DOHH2 (cell line): Measurements from ENCODE around the gene SH3PXD2A.

Source experiments
- H3F3A ChIP-seq: fragments of 200-600 bp; sonication (generic), shearing (Covaris generic); 2 replicates; pipeline ENCODE4 v1.6.0; 2016; ENCODE audit warnings: antibody characterized with exemption, mild to moderate bottlenecking; ENCODE audit not compliant: control insufficient read depth, insufficient read depth
- H3K27ac ChIP-seq: fragments of 200-600 bp; sonication (generic); 2 replicates; pipeline ENCODE4 v1.5.1; 2014; ENCODE audit warnings: low read depth, mild to moderate bottlenecking, low read length, moderate library complexity
- H3K27me3 ChIP-seq: fragments of 200-600 bp; sonication (generic); 2 replicates; pipeline ENCODE4 v1.6.1; 2014; ENCODE audit warnings: mild to moderate bottlenecking, low read length, mixed read lengths; ENCODE audit not compliant: control insufficient read depth
- H3K36me3 ChIP-seq: fragments of 200-600 bp; sonication (generic); 2 replicates; pipeline ENCODE4 v1.6.1; 2014; ENCODE audit warnings: mild to moderate bottlenecking, low read length, moderate library complexity, mixed read lengths; ENCODE audit not compliant: control insufficient read depth
- H3K4me1 ChIP-seq: fragments of 200-600 bp; sonication (generic); 2 replicates; pipeline ENCODE4 v1.6.1; 2014; ENCODE audit warnings: mild to moderate bottlenecking, low read length, mixed read lengths; ENCODE audit not compliant: control insufficient read depth
- H3K4me2 ChIP-seq: fragments of 200-600 bp; sonication (generic); 2 replicates; pipeline ENCODE4 v1.6.0; 2014; ENCODE audit warnings: mild to moderate bottlenecking, low read length, moderate library complexity
- H3K4me3 ChIP-seq: fragments of 200-600 bp; sonication (generic); 2 replicates; pipeline ENCODE4 v1.5.1; 2014; ENCODE audit warnings: mild to moderate bottlenecking, low read length, mixed read lengths
- H3K79me2 ChIP-seq: fragments of 200-600 bp; sonication (generic); 2 replicates; pipeline ENCODE4 v1.6.1; 2014; ENCODE audit warnings: mild to moderate bottlenecking, low read length, mixed read lengths; ENCODE audit not compliant: control insufficient read depth
- H3K9me2 ChIP-seq: fragments of 200-600 bp; sonication (generic); replicated peaks from 2 replicates; pipeline ENCODE4 v1.6.1; 2014; ENCODE audit warnings: mild to moderate bottlenecking, low read length, mixed read lengths; ENCODE audit not compliant: control insufficient read depth
- H3K9me3 ChIP-seq: fragments of 200-600 bp; sonication (generic); 2 replicates; pipeline ENCODE4 v1.6.1; 2014; ENCODE audit warnings: antibody characterized with exemption, low read length, mixed read lengths; ENCODE audit not compliant: control insufficient read depth, insufficient read depth
- H4K20me1 ChIP-seq: fragments of 200-600 bp; sonication (generic); 2 replicates; pipeline ENCODE4 v1.6.0; 2014; ENCODE audit warnings: low read depth, mild to moderate bottlenecking, antibody characterized with exemption, low read length, moderate library complexity; ENCODE audit not compliant: control insufficient read depth, insufficient read depth
- CTCF ChIP-seq: fragments of 200-600 bp; sonication (generic); IDR thresholded peaks from one replicate; pipeline ENCODE4 v1.5.1; 2014; ENCODE audit warnings: antibody characterized with exemption, mild to moderate bottlenecking, low read depth, low read length; ENCODE audit not compliant: poor library complexity, severe bottlenecking
- EZH2phosphoT487 ChIP-seq: fragments of 200-600 bp; sonication (generic); IDR thresholded peaks from 2 replicates; pipeline ENCODE4 v1.6.1; 2017; ENCODE audit warnings: borderline replicate concordance, mild to moderate bottlenecking, antibody characterized with exemption, low read length, moderate library complexity, mixed read lengths

SH3PXD2A gene

GRCh38 chr10:103580430-103580829 is 274.9 kb downstream of the SH3PXD2A start:
- H3K4me2 ChIP-seq, result no peak overlapping the region
- no peaks in the 10 kb centered on the region for H3K79me2 ChIP-seq
- peaks cover 7% of the 10 kb centered on the region for H3K4me1 ChIP-seq
- no peaks in the 10 kb centered on the region for H3K9me3 ChIP-seq
- no peaks in the 10 kb centered on the region for H4K20me1 ChIP-seq
- TF ChIP-seq CTCF (no peak), EZH2phosphoT487 (no peak)
- no peaks in the 10 kb centered on the region for H3K9me2 ChIP-seq
- H3F3A ChIP-seq, result no peaks in the 10 kb centered on the region
- no peaks in the 10 kb centered on the region for H3K36me3 ChIP-seq
- H3K27ac ChIP-seq, result no peak overlapping the region
- peaks cover 6% of the 10 kb centered on the region; the same call in 1 of the 2 replicates for H3K27me3 ChIP-seq
- H3K4me3 ChIP-seq, result no peak overlapping the region

DNA sequence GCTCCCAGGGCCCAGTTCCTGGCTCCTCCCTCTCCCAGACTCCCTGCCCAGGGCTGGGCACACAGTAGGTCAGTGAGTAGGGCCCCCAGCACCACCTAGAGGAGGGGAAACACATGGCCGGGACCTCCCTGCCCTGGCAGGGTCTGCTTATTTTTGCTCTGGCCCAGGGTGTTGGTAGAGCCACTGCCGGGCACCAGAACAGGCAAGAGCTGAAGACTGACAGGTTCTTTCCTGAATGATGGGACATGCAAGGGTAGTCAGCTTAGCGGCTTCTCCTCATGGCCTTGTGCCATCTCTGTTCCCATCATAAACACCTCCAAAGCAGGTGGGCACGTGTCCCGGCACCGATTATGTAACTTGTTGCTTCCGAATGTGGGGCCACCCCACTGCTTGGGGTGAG is 275.4 kb downstream of the SH3PXD2A start:
- Histone ChIP-seq H3K9me2 (no peaks in the 10 kb centered on the region), H3K79me2 (no peaks in the 10 kb centered on the region), H3K4me1 (peaks cover 7% of the 10 kb centered on the region), H3K36me3 (no peaks in the 10 kb centered on the region), H3K4me2 (no peak overlapping the region), H3K27me3 (peaks cover 6% of the 10 kb centered on the region; the same call in 1 of the 2 replicates), H3K27ac (no peak overlapping the region), H3K4me3 (no peak overlapping the region), H3K9me3 (no peaks in the 10 kb centered on the region), H3F3A (no peaks in the 10 kb centered on the region), H4K20me1 (no peaks in the 10 kb centered on the region)
- TF ChIP-seq CTCF, result no peak
- TF ChIP-seq EZH2phosphoT487, result no peak

- Histone ChIP-seq H3K36me3 (no peaks in the 10 kb centered on the region), H3K79me2 (no peaks in the 10 kb centered on the region), H3K4me1 (peaks cover 2% of the 10 kb centered on the region), H3K4me3 (no peak overlapping the region), H3K9me2 (no peaks in the 10 kb centered on the region), H3F3A (no peaks in the 10 kb centered on the region), H3K9me3 (no peaks in the 10 kb centered on the region), H4K20me1 (no peaks in the 10 kb centered on the region), H3K4me2 (no peak overlapping the region), H3K27ac (no peak overlapping the region), H3K27me3 (peaks cover 6% of the 10 kb centered on the region; the same call in 1 of the 2 replicates)
- no peak for TF ChIP-seq EZH2phosphoT487
- TF ChIP-seq CTCF, result no peak
Measured at GRCh38 chr10:103578782-103579382, 276.5 kb downstream of the SH3PXD2A start.
